Activated CD8-positive, alpha-beta memory T cell treated with anti-CD3 and anti-CD28 coated beads for 1 hour (primary cell): ENCODE measurements around the gene HSP90AB1.

ENCODE experiments used
- DNase-seq, 2 donors: peaks; one replicate each; pipeline ENCODE4 v3.0.0-alpha.2; 2020; ENCODE audit warnings: low read depth in 1 of 2; ENCODE audit errors: extremely low read depth in 1 of 2

The HSP90AB1 gene

DNA sequence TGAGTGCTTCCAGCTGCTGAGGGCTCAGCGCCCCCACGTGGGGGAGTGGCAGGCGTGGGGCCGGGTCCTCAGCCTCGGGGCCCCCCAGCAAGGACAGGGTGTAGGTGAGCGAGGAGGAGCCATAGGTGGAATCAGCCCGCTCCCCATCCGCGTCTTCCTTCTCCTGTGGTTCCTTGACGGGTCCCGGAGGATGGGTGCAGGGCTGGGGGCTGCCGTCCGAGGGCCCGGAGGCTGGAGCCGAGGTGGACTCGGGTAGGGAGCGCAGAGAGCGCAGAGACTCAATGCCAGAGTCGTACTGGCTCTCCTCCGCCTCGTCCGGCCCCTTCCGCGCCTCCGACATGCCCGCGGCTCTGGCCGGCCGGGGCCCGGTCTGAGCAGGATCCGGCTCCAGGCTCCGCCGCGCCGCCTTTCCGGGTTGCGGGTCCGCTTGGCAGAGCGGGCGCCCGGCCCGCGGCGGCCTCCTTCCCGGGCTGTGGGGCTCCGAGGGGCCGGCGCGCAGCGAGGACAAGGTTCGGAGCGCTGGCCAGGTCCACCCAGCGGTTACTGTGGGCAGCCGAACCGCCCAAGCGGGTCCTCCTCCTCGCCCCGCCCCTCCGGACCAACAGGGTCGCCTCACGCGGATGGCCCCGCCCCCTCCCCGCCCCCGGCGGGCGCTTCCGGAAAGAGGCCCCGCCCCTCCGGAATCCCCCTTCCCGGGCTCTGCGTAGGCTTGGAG, 18.3 kb downstream of the HSP90AB1 start, which contains the start of gene NFKBIE:
NFKBIE (minus strand) TSS at position 545 of the 715 bp plus-strand sequence; CDS start at position 340, 205 bp downstream.
- DNase-seq = peak; percentile 80 to 95

- no peak for DNase-seq
Measured at GRCh38 chr6:44265722-44266233, 18.9 kb downstream of the HSP90AB1 start.

DNA sequence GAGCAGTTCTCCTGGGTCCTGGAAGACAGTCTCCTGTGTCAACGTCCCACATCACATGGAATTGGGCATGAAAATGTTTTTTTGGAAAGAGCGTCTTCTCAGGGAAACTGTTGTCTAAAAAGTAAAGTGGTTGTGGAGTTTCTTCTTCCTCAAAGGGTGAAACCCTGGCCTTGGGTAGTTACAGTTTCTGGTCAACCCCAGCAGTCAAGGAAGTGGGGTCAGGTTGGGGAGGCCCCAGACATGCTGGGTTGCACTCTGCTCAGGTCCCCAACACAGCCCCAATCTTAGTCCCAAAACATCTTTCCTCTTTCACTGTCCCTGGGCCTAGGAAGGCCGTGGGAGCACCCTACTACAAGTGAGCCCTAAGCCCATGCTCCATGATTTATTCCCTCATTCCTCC, 19.4 kb downstream of the HSP90AB1 start:
- no peak for DNase-seq

- no peak for DNase-seq
Measured at GRCh38 chr6:44267252-44267651, 20.4 kb downstream of the HSP90AB1 start.

DNA sequence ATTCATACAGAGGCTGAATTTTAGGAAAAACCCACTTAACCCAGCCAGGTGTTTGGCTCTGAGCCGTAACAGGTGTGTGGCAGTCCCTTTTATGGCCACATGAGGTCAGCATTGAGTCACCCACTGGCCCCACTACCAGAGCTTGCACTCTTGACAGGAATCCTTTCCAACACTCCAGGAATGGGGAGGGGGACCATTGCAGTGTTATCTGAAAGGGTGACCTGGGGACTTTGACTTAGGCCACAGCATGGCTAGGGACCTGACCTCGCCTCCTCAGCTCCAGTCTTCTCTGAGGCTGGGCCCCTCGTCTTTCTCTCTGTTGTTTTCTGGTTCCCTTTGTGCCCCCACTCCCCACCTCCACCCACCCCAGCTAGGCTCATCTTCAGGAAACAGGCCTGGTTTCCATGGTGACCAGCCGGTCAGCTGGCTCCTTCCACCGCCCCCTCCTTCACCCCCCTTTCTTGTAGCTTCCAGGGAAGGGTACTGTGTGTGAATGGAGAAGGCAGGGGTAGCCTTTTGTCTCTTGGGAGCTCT, 21.3 kb downstream of the HSP90AB1 start:
- no peak for DNase-seq

DNA sequence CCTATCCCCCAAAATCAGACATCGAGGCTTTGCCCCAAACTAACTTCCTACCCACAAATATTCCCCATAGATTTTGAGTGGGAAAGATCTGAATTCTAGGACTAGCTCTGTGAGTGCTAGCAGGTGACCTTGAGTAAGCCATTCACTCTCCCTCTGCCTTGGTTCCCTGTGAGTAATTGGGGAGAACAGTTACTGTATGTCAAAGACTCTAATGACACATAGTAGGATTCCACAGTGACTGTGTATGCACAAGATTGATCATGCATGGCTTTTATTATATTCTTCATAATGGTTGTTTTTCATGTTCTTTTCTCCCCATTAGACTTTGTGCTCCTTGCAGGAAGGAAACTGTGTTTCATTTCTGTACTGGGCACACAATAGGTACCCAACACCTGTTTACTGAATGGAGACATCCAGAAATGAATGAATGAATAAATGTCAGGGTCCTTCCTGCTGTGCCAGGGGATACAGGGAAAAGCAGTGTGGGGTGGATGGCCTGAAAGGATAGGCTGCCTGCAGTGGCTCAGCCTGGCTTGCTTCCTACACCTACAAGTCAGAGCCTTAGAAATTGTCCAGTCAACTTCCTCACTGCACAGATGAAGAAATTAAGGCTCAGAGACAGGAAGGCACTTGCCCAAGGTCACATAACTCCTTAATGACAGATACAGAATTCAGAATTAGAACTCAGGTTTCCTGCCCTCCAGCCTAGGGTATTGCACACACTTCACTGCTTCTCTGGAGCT, 22.4 kb downstream of the HSP90AB1 start:
- no peak for DNase-seq

- DNase-seq = no peak
Measured at GRCh38 chr6:44269921-44270525, 23.1 kb downstream of the HSP90AB1 start, which contains the start of gene TMEM151B. TSS of gene TMEM151B (plus strand) at chr6:44270450. CDS start at chr6:44270743, 293 bp downstream.

DNA sequence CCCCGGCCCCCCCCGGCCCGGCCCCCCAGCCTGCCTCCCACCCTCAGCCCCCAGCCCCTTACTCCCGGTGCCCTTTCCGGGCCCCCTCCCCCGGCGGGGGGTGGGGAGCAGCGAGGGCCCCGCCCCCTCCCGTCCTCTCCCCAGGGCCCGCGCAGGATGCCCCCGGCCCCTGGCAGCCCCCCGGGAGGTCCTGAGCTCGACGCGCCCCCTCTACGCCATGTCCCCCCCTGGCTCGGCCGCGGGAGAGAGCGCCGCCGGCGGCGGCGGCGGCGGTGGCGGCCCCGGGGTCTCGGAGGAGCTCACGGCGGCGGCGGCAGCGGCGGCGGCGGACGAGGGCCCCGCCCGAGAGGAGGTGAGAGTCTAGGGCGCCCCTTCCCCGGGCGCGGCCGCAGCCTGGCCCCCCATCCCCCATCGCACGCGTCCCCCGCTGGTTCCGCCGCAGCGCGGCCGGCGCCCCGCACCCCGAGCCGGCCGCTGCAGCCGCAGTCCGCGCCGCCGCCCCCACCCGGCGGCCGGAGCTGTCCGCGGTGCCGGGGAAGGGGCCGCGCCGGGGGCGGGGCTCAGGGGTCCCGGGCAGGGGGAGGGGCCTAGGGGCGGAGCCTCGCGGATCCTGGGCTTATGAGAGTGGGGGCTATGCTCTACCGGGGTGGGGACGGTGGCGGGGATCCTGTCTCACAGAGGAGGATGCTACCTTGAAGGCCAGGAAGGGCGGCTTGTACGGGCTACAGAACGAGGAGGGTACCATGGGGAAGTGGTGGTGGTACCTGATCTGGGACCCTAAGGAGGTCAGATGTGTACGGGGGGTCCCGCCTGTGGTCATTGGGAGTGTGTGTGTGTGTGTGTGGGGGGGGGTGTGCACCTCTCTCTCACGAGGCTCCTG, 23.9 kb downstream of the HSP90AB1 start:
- no peak for DNase-seq

DNA sequence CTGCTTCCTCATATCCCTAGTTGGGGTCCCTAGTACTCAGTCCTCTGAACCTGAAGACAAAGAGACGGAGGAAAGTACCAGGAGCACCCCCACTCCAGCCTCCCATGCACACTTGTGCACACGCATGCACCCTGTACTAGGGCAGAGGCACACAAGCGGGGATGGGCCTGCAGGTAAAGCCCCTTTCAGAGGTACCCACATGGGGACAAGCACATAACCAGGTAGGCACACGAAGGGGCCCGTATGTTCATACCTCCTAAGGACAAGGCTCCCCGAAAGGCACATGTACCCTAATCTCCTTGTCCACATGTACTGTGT, 24.5 kb downstream of the HSP90AB1 start:
- DNase-seq = no peak

DNA sequence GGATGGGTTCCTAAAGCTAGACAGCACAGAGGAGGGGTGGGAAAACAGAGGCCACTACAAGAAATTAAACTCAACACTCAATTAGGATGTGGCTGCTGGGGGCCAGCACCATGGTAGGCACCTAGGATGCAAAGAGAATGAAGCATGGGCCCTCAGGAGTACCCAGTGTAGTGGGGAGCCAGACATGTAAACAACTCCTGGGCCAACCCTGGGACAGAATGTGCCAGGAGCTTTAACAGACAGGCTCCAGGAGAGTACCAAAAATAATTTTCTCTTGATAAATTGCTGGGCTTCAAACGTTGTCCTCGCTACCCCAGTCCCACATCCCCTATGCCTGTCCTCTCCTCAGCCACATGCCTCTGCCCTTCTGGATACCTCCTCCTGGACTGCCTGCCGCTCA, 25.0 kb downstream of the HSP90AB1 start:
- no peak for DNase-seq

- DNase-seq = no peak
Measured at GRCh38 chr6:44272529-44272928, 25.6 kb downstream of the HSP90AB1 start.

DNA sequence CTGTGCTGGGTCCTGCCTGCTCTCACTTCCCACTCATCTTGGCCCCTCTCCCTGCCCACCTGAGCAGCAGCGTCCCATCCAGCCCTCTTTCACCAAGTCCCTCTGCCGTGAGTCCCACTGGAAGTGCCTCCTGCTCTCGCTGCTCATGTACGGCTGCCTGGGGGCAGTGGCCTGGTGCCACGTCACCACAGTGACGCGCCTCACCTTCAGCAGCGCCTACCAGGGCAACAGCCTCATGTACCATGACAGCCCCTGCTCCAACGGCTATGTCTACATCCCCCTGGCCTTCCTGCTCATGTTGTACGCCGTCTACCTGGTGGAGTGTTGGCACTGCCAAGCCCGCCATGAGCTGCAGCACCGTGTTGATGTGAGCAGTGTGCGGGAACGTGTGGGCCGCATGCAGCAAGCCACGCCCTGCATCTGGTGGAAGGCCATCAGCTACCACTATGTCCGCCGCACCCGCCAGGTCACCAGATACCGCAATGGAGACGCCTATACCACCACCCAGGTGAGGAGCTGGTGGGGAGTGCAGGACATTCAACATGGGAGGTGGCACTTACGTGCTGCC, 26.2 kb downstream of the HSP90AB1 start:
- DNase-seq = no peak

GRCh38 chr6:44273617-44274016, 26.7 kb downstream of the HSP90AB1 start:
- no peak for DNase-seq

- DNase-seq = no peak
Measured at GRCh38 chr6:44275271-44275748, 28.4 kb downstream of the HSP90AB1 start.

DNA sequence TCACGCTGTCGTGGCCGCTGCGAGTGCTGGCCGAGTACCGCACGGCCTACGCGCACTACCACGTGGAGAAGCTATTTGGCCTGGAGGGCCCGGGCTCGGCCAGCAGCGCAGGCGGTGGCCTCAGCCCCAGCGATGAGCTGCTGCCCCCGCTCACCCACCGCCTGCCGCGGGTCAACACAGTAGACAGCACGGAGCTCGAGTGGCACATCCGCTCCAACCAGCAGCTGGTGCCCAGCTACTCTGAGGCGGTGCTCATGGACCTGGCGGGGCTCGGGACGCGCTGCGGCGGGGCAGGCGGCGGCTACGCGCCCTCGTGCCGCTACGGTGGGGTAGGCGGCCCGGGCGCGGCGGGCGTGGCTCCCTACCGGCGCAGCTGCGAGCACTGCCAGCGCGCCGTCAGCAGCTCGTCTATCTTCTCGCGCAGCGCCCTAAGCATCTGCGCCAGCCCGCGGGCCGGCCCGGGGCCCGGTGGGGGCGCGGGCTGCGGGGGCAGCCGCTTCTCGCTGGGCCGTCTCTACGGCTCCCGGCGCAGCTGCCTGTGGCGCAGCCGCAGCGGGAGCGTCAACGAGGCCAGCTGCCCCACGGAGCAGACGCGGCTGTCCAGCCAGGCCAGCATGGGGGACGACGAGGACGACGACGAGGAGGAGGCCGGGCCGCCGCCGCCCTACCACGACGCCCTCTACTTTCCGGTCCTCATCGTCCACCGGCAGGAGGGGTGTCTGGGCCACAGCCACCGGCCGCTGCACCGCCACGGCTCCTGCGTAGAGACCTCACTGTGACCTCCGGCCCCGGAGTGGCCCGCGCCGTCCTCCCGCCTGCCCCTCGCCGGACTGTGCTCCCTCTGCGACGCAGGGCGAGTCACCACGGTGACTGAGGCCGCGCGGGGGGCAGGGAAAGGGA, 29.1 kb downstream of the HSP90AB1 start:
- DNase-seq = no peak

GRCh38 chr6:44276667-44277640, 30.1 kb downstream of the HSP90AB1 start:
- no peak for DNase-seq

GRCh38 chr6:44277763-44278162, 30.9 kb downstream of the HSP90AB1 start:
- DNase-seq = no peak

- no peak for DNase-seq
Measured at GRCh38 chr6:44278315-44278714, 31.4 kb downstream of the HSP90AB1 start.
